ENCODE data around the gene CTDSP1.

The CTDSP1 gene

GRCh38 chr2:218427741-218428140 is 28.1 kb downstream of the CTDSP1 start:
- no peak for DNase-seq

GRCh38 chr2:218428846-218429558 is 29.3 kb downstream of the CTDSP1 start:
- no peak for DNase-seq

GRCh38 chr2:218429911-218430692 is 30.4 kb downstream of the CTDSP1 start:
- no peak for DNase-seq

GRCh38 chr2:218430721-218431120 is 31.1 kb downstream of the CTDSP1 start:
- DNase-seq = no peak

- DNase-seq = no peak
These were observed 32.2 kb downstream of the CTDSP1 start for GRCh38 chr2:218431878-218432277.

GRCh38 chr2:218432676-218433365 is 33.2 kb downstream of the CTDSP1 start:
- no peak for DNase-seq

- no peak for DNase-seq
These were observed 34.8 kb downstream of the CTDSP1 start for GRCh38 chr2:218434456-218434855.

- no peak for DNase-seq
These were observed 35.6 kb downstream of the CTDSP1 start for GRCh38 chr2:218435003-218435982.

- no peak for DNase-seq
These were observed 37.3 kb downstream of the CTDSP1 start for GRCh38 chr2:218436992-218437391.

GRCh38 chr2:218437969-218438368 is 38.3 kb downstream of the CTDSP1 start:
- DNase-seq = no peak

GRCh38 chr2:218438596-218438995 is 38.9 kb downstream of the CTDSP1 start:
- no peak for DNase-seq

- no peak for DNase-seq
These were observed 45.2 kb downstream of the CTDSP1 start for GRCh38 chr2:218444692-218445357.

- no peak for DNase-seq
These were observed 45.9 kb downstream of the CTDSP1 start for GRCh38 chr2:218445602-218446001.

GRCh38 chr2:218446547-218446946 is 46.9 kb downstream of the CTDSP1 start:
- no peak for DNase-seq

- DNase-seq = no peak
These were observed 47.4 kb downstream of the CTDSP1 start for GRCh38 chr2:218447072-218447471.

GRCh38 chr2:218448934-218449333 is 49.3 kb downstream of the CTDSP1 start:
- DNase-seq = no peak

- DNase-seq = no peak
These were observed 52.4 kb downstream of the CTDSP1 start for GRCh38 chr2:218452079-218452478.
